ENCODE data around the gene JAKMIP2. TPM values are rescaled to one million over a fixed set of nuclear protein-coding genes. Genes with fewer than 3 reads are reported as not detected.

The JAKMIP2 gene
- total and polyA plus RNA-seq, 2 experiments from 2014 or later, result 1.4 to 4.3 TPM

GRCh38 chr5:147552897-147553296, 229.6 kb downstream of the JAKMIP2 start:
- Histone ChIP-seq H3K4me1 (ENCODE audit: insufficient read depth) (peaks cover 13% of the 10 kb centered on the region), H3K4me3 (no peak overlapping the region), H3K9me2 (replicated peaks; ENCODE audit: insufficient read depth) (no peaks in the 10 kb centered on the region), H3K36me3 (replicated peaks; ENCODE audit: insufficient read depth, low read depth) (no peaks in the 10 kb centered on the region), H3K79me2 (no peaks in the 10 kb centered on the region), H3K9me3 (ENCODE audit: low read depth) (no peaks in the 10 kb centered on the region), H4K20me1 (ENCODE audit: insufficient read depth, poor library complexity, severe bottlenecking) (no peaks in the 10 kb centered on the region), H3K4me2 (no peak overlapping the region), H2AFZ (no peak overlapping the region), H3K27ac (no peak overlapping the region), H3K27me3 (no peaks in the 10 kb centered on the region)
- DNase-seq (ENCODE audit: low spot score), result no peak
- 82% methylated on average over 4 of the region's 4 CpGs for WGBS (ENCODE audit: low lambda C conversion rate, missing lambda C conversion rate)
- no peak for TF ChIP-seq EZH2 (IDR thresholded peaks at IDR 0.05; ENCODE audit: borderline replicate concordance)
- TF ChIP-seq EZH2phosphoT487 (IDR thresholded peaks at IDR 0.05; ENCODE audit: low read depth, severe bottlenecking, unreplicated experiment), result no peak
- no peak for TF ChIP-seq CTCF (IDR thresholded peaks at IDR 0.05; ENCODE audit: poor library complexity)

- Histone ChIP-seq H3K27me3 (no peaks in the 10 kb centered on the region), H3K4me3 (no peak overlapping the region), H3K36me3 (replicated peaks; ENCODE audit: insufficient read depth, low read depth) (no peaks in the 10 kb centered on the region), H3K27ac (no peak overlapping the region), H2AFZ (no peak overlapping the region), H3K9me2 (replicated peaks; ENCODE audit: insufficient read depth) (no peaks in the 10 kb centered on the region), H3K4me1 (ENCODE audit: insufficient read depth) (peaks cover 13% of the 10 kb centered on the region), H4K20me1 (ENCODE audit: insufficient read depth, poor library complexity, severe bottlenecking) (no peaks in the 10 kb centered on the region), H3K4me2 (no peak overlapping the region), H3K9me3 (ENCODE audit: low read depth) (no peaks in the 10 kb centered on the region), H3K79me2 (no peaks in the 10 kb centered on the region)
- TF ChIP-seq CTCF (IDR thresholded peaks at IDR 0.05; ENCODE audit: poor library complexity), result no peak
- no peak for TF ChIP-seq EZH2 (IDR thresholded peaks at IDR 0.05; ENCODE audit: borderline replicate concordance)
- TF ChIP-seq EZH2phosphoT487 (IDR thresholded peaks at IDR 0.05; ENCODE audit: low read depth, severe bottlenecking, unreplicated experiment), result no peak
- 89% methylated on average over 1 of the region's 1 CpG for WGBS (ENCODE audit: low lambda C conversion rate, missing lambda C conversion rate)
- DNase-seq (ENCODE audit: low spot score), result no peak
These were observed 230.9 kb downstream of the JAKMIP2 start for GRCh38 chr5:147551677-147552076.

GRCh38 chr5:147547730-147548129, 234.8 kb downstream of the JAKMIP2 start:
- Histone ChIP-seq H3K9me2 (replicated peaks; ENCODE audit: insufficient read depth) (no peaks in the 10 kb centered on the region), H3K36me3 (replicated peaks; ENCODE audit: insufficient read depth, low read depth) (no peaks in the 10 kb centered on the region), H3K27me3 (no peaks in the 10 kb centered on the region), H3K4me3 (no peak overlapping the region), H3K4me2 (no peak overlapping the region), H3K9me3 (ENCODE audit: low read depth) (no peaks in the 10 kb centered on the region), H3K27ac (no peak overlapping the region), H2AFZ (no peak overlapping the region), H4K20me1 (ENCODE audit: insufficient read depth, poor library complexity, severe bottlenecking) (no peaks in the 10 kb centered on the region), H3K79me2 (no peaks in the 10 kb centered on the region), H3K4me1 (ENCODE audit: insufficient read depth) (no peaks in the 10 kb centered on the region)
- WGBS (ENCODE audit: low lambda C conversion rate, missing lambda C conversion rate), result 72% methylated on average over 3 of the region's 3 CpGs
- DNase-seq (ENCODE audit: low spot score), result no peak
- no peak for TF ChIP-seq EZH2phosphoT487 (IDR thresholded peaks at IDR 0.05; ENCODE audit: low read depth, severe bottlenecking, unreplicated experiment)
- no peak for TF ChIP-seq EZH2 (IDR thresholded peaks at IDR 0.05; ENCODE audit: borderline replicate concordance)
- TF ChIP-seq CTCF (IDR thresholded peaks at IDR 0.05; ENCODE audit: poor library complexity), result no peak

- H3K4me3 ChIP-seq, result no peak overlapping the region
- no peaks in the 10 kb centered on the region for H3K36me3 ChIP-seq (replicated peaks; ENCODE audit: insufficient read depth, low read depth)
- H3K79me2 ChIP-seq, result no peaks in the 10 kb centered on the region
- 92% methylated on average over 5 of the region's 5 CpGs for WGBS (ENCODE audit: low lambda C conversion rate, missing lambda C conversion rate)
- H3K4me1 ChIP-seq (ENCODE audit: insufficient read depth), result no peaks in the 10 kb centered on the region
- no peak overlapping the region for H3K4me2 ChIP-seq
- no peak overlapping the region for H2AFZ ChIP-seq
- no peak for DNase-seq (ENCODE audit: low spot score)
- H3K9me2 ChIP-seq (replicated peaks; ENCODE audit: insufficient read depth), result no peaks in the 10 kb centered on the region
- H3K27me3 ChIP-seq, result no peaks in the 10 kb centered on the region
- H3K27ac ChIP-seq, result no peak overlapping the region
- H3K9me3 ChIP-seq (ENCODE audit: low read depth), result no peaks in the 10 kb centered on the region
- no peaks in the 10 kb centered on the region for H4K20me1 ChIP-seq (ENCODE audit: insufficient read depth, poor library complexity, severe bottlenecking)
- TF ChIP-seq EZH2 (IDR thresholded peaks at IDR 0.05; ENCODE audit: borderline replicate concordance) (no peak), EZH2phosphoT487 (IDR thresholded peaks at IDR 0.05; ENCODE audit: low read depth, severe bottlenecking, unreplicated experiment) (no peak), CTCF (IDR thresholded peaks at IDR 0.05; ENCODE audit: poor library complexity) (no peak)
These were observed 238.0 kb downstream of the JAKMIP2 start for GRCh38 chr5:147544556-147544955.

Data from hepatocyte (in vitro differentiated cells).